HCT116 (cell line): ENCODE data around the gene RBBP8NL.

Experiments
- EZH2phosphoT487 ChIP-seq: fragments of 200-600 bp; IDR thresholded peaks from 2 replicates; pipeline ENCODE4 v1.6.1; 2018; ENCODE audit warnings: antibody characterized with exemption, borderline replicate concordance
- JUND ChIP-seq: IDR thresholded peaks from 2 replicates; pipeline ENCODE4 v1.6.1; 2012
- POLR2A ChIP-seq: IDR thresholded peaks from 2 replicates; pipeline ENCODE4 v1.7.0; 2011; ENCODE audit warnings: borderline replicate concordance; ENCODE audit not compliant: insufficient read depth, insufficient read length; ENCODE audit errors: extremely low read depth
- POLR2AphosphoS5 ChIP-seq: IDR thresholded peaks from 2 replicates; pipeline ENCODE4 v1.6.1; 2011; ENCODE audit warnings: mild to moderate bottlenecking, low read depth, low read length, moderate library complexity
- ZFX ChIP-seq: fragments of 450-650 bp; IDR thresholded peaks from 2 replicates; pipeline ENCODE4 v1.6.1; 2017
- TF ChIP-seq, protein P1 (sequence below), 3 experiments: fragments of 200-600 bp in 1 of 3; sonication (generic) in 1 of 3; IDR thresholded peaks in 2 of 3; conservative IDR thresholded peaks in 1 of 3; 2 replicates each; pipeline ENCODE4 v1.5.1; 2012 to 2017; ENCODE audit warnings: low read depth in 2 of 3, low read length in 2 of 3, antibody characterized with exemption in 1 of 3, borderline replicate concordance in 1 of 3, control low read depth in 1 of 3, mild to moderate bottlenecking in 1 of 3, mixed read lengths in 1 of 3, mixed run types in 1 of 3, moderate library complexity in 1 of 3; ENCODE audit not compliant: insufficient read depth in 1 of 3
- TF ChIP-seq, protein P2 (sequence below): IDR thresholded peaks from 2 replicates; pipeline ENCODE4 v1.6.1; 2012; ENCODE audit warnings: low read depth
- TF ChIP-seq, protein P3 (sequence below): IDR thresholded peaks from 2 replicates; pipeline ENCODE4 v1.6.1; 2011; ENCODE audit warnings: mild to moderate bottlenecking, low read length, moderate library complexity; ENCODE audit not compliant: insufficient replicate concordance; ENCODE audit errors: extremely low read depth

DNA sequence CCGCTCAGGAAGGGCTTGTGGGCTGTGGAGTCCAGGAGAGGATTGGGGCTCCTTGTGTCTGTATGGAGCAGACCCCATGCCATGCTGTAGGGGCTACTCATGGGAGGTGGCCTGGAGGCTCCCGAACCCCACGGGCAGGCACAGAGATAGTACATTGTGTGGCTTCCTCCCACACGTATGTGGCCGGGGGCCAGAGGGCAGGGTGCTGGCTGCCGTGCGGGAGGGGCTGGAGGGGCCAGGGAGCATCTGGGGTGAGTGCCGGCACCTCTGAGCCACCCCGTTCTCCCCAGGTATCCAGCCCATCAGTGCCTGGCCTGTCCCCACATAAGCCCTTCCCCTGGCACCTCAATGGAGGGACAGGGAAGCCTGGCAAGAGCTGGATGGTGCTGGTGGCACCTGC lies 7.6 kb downstream of the RBBP8NL start:
- TF ChIP-seq, protein P1, sequence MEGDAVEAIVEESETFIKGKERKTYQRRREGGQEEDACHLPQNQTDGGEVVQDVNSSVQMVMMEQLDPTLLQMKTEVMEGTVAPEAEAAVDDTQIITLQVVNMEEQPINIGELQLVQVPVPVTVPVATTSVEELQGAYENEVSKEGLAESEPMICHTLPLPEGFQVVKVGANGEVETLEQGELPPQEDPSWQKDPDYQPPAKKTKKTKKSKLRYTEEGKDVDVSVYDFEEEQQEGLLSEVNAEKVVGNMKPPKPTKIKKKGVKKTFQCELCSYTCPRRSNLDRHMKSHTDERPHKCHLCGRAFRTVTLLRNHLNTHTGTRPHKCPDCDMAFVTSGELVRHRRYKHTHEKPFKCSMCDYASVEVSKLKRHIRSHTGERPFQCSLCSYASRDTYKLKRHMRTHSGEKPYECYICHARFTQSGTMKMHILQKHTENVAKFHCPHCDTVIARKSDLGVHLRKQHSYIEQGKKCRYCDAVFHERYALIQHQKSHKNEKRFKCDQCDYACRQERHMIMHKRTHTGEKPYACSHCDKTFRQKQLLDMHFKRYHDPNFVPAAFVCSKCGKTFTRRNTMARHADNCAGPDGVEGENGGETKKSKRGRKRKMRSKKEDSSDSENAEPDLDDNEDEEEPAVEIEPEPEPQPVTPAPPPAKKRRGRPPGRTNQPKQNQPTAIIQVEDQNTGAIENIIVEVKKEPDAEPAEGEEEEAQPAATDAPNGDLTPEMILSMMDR (IDR thresholded peaks at IDR 0.05 in 2 of 3, conservative IDR thresholded peaks at IDR 0.05 in 1 of 3; ENCODE audit: borderline replicate concordance in 1 of 3, insufficient read depth in 1 of 3, low read depth in 2 of 3, low read length in 2 of 3), result no peak
- TF ChIP-seq POLR2A, result no peak
- no peak for TF ChIP-seq ZFX
- TF ChIP-seq EZH2phosphoT487, result no peak
- TF ChIP-seq, protein P2, sequence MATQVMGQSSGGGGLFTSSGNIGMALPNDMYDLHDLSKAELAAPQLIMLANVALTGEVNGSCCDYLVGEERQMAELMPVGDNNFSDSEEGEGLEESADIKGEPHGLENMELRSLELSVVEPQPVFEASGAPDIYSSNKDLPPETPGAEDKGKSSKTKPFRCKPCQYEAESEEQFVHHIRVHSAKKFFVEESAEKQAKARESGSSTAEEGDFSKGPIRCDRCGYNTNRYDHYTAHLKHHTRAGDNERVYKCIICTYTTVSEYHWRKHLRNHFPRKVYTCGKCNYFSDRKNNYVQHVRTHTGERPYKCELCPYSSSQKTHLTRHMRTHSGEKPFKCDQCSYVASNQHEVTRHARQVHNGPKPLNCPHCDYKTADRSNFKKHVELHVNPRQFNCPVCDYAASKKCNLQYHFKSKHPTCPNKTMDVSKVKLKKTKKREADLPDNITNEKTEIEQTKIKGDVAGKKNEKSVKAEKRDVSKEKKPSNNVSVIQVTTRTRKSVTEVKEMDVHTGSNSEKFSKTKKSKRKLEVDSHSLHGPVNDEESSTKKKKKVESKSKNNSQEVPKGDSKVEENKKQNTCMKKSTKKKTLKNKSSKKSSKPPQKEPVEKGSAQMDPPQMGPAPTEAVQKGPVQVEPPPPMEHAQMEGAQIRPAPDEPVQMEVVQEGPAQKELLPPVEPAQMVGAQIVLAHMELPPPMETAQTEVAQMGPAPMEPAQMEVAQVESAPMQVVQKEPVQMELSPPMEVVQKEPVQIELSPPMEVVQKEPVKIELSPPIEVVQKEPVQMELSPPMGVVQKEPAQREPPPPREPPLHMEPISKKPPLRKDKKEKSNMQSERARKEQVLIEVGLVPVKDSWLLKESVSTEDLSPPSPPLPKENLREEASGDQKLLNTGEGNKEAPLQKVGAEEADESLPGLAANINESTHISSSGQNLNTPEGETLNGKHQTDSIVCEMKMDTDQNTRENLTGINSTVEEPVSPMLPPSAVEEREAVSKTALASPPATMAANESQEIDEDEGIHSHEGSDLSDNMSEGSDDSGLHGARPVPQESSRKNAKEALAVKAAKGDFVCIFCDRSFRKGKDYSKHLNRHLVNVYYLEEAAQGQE, result no peak
- no peak for TF ChIP-seq POLR2AphosphoS5
- TF ChIP-seq JUND, result no peak
- TF ChIP-seq, protein P3, sequence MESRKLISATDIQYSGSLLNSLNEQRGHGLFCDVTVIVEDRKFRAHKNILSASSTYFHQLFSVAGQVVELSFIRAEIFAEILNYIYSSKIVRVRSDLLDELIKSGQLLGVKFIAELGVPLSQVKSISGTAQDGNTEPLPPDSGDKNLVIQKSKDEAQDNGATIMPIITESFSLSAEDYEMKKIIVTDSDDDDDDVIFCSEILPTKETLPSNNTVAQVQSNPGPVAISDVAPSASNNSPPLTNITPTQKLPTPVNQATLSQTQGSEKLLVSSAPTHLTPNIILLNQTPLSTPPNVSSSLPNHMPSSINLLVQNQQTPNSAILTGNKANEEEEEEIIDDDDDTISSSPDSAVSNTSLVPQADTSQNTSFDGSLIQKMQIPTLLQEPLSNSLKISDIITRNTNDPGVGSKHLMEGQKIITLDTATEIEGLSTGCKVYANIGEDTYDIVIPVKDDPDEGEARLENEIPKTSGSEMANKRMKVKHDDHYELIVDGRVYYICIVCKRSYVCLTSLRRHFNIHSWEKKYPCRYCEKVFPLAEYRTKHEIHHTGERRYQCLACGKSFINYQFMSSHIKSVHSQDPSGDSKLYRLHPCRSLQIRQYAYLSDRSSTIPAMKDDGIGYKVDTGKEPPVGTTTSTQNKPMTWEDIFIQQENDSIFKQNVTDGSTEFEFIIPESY, result no peak
